RCC 7860 (cell line): ENCODE measurements around the gene PLAC8L1.
"Not testable (repeated sequence)": the region's sequence is repeated elsewhere in the genome, so short reads cannot be mapped to it uniquely, and the experiment has no call there.

Experiments used
- DNase-seq: peaks from one replicate; pipeline ENCODE4 v3.0.0-alpha.2; 2015; ENCODE audit warnings: low spot score
- FAIRE-seq: peaks from 2 replicates; lab custom pipeline; 2012; peaks lifted over from hg19 to GRCh38; lab: Jason Lieb, UNC

The PLAC8L1 gene, protein sequence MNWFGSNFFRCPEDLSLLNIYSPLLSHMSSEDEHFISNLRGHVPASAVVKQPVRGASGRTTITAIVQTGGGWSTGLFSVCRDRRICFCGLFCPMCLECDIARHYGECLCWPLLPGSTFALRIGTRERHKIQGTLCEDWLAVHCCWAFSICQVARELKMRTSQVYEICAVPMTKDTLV

DNA sequence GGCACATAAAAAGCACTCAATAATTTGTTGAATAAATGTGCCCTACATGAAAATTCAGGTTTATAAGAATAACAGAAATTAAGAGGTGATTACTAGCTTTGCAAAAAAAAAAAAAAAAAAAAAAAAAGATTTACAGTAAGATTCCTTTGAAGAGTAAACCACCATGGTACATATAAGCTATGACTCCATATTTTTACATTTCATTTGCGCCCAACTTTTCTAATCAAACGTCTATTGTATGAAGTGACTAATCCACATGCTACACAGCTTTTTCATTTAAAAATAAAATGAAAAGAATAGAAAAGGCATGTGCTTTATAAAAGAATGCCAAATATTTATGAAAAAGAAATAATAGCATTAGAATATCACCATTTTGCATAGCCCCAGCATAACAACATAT is at the start of gene PLAC8L1:
Gene PLAC8L1, minus strand, starts transcription at position 101 of the 400 bp plus-strand sequence. CDS start 1,266 bp downstream, outside the sequence.
- FAIRE-seq: no peak
- no peak for DNase-seq

DNA sequence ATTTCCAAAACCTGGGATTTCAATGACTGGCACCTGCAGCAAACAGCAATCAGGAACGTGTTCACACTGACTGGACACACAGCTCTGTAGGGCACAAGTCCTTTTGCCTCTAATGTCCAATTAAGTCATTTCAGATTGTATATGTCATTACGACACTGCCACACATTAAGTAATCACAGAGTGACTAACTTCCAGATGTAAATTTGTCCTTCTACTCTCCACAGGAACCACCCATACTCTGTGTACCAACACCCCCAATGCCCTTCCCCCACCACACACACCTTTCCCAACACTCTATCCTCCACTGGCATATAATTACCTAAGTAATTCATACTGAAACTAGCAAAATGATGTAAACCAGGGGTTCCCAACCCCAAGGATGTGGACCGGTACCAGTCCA is 46.6 kb upstream of the PLAC8L1 start:
- FAIRE-seq: no peak
- DNase-seq: no peak

DNA sequence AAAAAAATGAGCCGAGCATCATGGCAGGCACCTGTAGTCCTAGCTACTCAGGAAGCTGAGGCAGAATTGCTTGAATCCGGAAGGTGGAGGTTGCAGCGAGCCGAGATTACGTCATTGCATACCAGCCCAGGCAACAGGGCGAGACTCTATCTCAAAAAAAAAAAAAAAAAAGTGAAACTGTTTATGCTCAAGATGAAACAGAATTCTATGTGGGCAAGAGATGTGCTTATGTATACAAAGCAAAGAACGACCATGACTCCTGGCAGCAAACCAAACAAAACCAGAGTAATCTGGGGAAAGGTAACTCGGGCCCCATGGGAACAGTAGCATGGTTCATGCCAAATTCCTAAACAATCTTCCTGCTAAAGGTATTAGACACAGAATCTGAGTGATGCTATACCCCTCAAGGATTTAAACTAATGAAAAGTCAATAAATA is 32.6 kb upstream of the PLAC8L1 start:
- no peak for FAIRE-seq
- DNase-seq: no peak

DNA sequence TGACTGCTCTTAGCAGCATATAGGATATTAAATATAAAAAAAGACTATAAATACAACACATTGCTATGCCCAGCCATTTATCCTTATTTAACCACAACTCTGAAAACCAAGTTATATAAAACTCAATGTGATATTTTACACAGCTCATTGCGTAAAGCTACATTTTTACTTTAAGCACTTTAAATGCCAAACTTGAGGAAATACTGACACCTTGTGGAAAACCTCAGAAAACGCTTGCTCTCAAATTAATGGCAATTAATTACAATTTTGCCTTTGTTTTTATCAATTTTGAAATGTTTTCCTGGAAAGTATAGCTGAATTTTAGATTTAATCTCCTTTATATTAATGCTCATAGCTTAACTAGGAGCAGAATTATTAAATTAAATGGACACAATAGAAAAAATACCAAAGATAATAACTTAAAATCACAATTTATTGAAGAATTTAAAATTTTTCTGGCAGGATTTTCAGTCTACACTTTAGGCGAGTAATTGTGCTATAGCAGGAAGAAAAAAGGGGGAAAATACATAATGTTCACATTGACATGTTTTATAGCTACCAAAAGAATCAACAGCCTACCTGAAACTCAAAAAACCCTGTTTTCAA is 25.2 kb upstream of the PLAC8L1 start:
- FAIRE-seq: peak; percentile 62
- no peak for DNase-seq

DNA sequence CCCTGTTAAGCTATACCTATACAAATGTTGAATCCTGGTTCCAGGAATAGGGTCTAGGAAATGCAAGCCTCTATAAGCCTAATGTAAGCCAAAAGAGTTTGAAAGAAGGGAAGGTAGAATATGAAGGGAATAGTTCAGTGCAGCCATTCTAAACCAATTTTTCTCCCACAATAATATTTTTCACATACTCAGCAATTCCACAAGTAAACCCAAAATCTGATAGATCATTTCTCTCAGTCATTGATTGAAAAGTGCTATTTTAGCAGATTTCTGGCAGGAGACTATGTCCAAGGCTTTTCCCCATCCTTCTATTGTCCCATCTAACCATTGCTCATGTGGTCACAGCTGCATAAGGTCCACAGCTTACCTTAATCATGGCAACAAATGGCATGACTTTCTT is 20.7 kb upstream of the PLAC8L1 start:
- DNase-seq: no peak
- FAIRE-seq: no peak

DNA sequence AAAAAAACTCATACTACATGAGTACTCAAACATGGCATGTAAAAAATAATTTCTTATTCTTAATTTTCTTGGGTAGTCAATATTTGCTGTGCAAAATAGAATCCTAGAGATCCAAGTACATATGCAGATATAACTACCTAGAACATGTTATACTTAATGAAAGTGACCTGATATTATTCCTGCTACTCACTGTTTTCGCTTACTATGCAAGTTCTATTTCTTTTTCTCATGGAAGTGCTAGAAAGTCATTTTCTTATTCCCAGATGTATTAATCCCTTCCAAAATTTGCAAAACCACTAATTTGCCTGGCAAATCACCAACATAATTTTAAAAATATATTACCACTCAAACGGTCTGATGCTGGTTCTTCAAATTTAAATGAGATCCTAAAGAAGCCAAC is 19.2 kb upstream of the PLAC8L1 start:
- FAIRE-seq: no peak
- no peak for DNase-seq

DNA sequence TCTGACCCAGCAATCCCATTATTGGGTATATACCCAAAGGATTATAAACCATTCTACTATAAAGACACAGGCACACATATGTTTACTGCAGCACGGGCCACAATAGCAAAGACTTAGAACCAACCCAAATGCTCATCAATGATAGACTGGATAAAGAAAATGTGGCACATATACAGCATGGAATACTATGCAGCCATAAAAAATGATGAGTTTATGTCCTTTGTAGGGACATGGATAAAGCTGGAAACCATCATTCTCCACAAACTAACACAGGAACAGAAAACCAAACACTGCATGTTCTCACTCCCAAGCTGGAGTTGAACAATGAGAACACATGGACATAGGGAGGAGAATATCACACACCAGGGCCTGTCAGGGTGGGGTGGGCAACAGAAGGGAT is 16.1 kb upstream of the PLAC8L1 start:
- not testable (repeated sequence) for FAIRE-seq, DNase-seq

DNA sequence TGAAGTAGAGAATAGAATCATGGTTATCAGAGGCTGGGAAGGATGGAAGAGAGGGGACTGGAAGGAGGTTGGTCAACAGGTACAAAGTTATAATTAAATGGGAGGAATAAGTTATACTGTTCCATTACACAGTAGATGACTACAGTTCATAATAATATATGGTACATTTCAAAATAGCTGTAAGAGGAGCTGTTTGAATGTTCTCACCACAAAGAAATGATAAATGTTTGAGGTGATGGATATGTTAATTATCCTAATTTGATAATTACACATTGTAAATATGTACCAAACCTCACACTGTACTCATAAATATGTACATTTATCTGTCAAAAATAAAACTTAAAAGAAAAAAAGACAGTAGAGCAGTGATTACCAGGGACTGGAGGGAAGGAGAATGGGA is 12.9 kb upstream of the PLAC8L1 start:
- no peak for DNase-seq
- FAIRE-seq: no peak

DNA sequence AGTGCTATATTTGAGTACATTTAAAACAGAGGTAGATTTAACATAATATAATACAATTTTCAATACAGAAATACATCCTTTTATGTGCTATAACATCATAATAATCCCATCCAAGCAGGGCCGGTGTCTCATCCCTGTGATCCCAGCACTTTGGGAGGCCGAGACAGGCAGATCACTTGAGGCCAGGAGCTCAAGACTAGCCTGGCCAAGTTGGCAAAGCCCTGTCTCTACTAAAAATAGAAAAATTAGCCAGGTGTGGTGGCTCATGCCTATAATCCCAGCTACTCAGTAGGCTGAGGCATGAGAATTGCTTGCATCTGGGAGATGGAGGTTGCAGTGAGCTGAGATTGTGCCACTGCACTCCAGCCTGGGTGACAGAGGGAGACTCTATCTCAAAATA is 11.8 kb upstream of the PLAC8L1 start:
- not testable (repeated sequence) for DNase-seq, FAIRE-seq

DNA sequence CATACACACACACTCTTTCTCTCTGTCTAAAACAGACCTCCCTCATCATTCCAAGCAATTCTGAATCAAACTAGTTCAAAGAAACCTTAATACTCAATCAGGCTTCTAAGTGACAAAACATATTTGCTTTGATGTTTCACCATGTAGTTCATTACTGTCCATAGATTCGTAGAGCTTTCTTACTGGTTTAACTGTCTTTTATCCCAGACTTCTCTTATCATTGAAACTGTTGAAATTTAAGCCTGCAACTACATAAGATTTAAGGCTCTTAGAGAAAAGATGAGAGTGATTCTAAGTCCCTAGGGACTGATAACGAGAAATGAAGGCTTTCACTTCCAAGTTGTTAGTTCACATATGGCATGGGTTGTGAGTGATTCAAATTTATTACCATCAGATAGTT is 11.0 kb upstream of the PLAC8L1 start:
- FAIRE-seq (no peak), DNase-seq (no peak)

DNA sequence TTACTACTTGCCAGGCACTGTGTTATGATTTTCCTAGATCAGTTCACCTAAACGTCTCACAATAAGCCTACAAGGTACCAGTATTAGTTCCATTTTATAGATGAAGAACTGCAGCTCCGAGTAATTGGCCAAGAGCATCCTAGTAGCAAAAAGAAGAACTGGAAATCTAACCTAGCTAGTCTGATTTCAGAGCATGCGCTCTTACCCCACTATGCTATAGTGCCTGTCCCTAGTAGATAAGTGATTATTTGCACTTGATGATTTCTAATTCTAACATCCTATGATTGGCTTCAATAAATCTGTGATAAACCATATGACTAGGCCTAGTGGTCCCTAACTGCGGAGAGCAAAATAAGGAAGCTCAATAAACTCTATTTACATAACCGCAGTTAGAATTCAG is 7.1 kb upstream of the PLAC8L1 start:
- DNase-seq (no peak), FAIRE-seq (no peak)

DNA sequence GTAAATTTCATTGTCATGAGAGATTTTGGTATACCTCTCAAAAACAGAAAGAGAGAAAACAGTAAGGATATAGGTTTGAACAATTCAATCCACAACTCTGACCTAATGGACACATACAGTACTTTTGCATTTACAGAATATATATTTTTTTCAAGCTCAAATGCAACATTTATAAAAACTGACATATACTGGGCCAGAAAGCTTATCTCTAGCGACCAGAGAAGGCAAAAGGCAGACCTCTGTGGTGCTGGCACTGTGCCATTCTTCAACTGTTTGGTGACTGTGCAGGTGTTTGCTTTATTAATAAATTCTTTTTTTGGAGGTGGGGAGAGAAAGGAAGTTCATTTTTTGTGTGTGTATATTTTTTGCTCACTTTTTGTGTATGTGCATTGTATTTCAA is 6.0 kb upstream of the PLAC8L1 start:
- no peak for DNase-seq
- no peak for FAIRE-seq

DNA sequence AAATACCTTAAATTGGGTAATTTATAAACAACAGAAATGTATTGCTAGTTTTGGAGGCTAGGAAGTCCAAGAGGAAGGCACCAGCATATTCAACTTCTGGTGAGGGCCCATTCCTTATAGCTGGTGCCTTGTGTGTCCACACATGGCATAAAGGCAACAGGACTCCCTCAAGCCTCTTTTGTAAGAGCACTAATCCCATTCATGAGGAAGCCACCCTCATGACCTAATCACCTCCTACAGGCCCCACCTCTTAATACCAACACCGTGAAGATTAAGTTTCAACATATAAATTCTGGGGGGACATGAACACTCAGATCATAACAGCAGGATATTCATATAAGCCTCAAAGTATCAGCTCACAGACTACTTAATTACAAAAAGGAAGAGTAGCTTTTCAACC is 4.0 kb upstream of the PLAC8L1 start:
- no peak for FAIRE-seq

DNA sequence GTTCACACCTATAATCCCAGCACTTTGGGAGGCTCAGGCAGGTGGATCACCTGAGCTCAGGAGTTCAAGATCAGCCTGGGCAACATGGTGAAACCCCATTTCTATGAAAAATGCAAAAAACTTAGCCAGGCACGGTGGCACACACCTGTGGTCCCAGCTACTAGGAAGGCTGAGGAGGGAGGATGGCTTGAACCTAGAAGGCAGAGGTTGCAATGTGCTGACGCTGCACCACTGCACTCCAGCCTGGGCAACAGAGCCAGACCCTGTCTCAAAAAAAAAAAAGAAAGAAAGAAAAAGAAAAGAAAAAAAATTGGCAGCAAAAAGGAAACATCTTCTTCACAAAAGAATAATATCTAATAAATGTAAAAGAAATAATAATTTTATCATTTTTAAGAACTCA is 3.5 kb upstream of the PLAC8L1 start:
- not testable (repeated sequence) for FAIRE-seq, DNase-seq

More for the DNA sequence above, 4.0 kb upstream of the PLAC8L1 start:
- DNase-seq: no peak

DNA sequence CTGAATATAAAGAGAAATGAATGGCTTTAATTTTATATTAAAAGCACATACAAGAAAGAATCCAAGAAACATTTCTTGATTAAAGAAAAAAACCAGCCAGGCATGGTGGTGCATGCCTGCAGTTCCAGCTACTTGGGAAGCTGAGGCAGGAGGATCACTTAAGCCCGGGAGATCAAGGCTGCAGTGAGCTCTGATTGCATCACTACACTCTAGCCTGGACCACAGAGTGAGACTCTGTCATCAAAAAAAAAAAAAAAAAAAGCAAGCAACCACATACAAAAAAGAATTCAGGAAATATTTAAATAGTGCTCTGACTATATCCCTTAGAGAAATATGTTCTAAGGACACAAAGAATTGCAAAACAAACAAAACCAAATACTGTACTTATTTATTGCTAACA is 2.5 kb upstream of the PLAC8L1 start:
- no peak for DNase-seq
- no peak for FAIRE-seq

DNA sequence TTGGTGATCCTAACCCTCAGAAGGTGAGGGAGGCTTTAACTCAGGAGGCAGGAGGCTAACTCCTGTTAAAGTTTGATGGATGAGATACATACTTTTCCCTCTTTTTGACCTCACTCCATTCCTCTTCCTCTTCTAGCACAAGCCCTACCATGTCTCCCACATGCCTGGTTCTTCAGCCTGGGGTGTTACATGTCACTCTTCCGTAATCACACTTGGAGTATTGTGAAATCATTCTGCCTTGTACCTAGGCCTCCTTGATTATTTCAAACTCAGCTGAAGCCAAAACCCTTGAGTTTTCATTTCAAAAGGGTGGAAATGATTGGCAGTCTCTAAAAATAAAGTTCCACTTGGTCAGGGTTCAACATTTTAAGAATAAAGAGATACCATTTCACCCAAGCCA is 1.8 kb downstream of the PLAC8L1 start:
- DNase-seq: no peak
- no peak for FAIRE-seq

DNA sequence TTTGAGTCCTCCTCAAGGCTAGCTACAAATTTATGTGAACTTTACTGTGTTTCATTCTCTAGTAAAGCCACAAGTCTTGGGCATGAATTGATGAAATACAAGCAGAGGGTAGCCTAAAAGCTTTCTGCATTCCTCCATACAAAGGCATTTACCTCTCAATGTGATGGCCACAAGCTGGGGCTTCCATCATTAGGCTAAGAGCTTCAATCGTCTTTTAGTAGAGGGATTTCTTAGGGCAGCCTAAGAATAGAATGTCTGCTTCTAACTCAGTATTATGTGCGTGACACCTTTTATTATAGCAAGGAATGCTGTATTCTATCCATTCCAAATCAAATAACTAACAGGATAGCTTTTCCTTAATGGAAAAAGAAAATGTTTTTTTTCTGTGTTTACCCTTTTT is 3.7 kb downstream of the PLAC8L1 start:
- FAIRE-seq: no peak
- no peak for DNase-seq

DNA sequence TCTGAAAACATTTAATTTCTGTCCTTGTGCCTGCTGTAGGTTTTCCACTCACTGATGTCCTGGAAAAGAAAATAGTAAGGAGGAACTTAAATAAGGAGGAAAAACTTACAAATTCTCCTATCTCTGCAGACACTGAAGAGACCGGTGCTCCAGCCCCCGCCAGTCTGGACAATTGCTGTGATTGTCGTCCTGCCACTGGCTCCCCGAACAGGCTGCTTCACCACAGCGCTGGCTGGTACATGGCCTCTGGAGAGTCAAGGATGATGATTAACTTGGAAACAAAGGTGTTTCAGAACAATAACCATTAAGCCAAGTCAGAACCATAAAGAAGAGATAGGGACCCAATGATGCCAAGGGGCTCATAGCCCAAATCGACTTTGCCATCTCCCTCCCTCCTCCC is 7.3 kb downstream of the PLAC8L1 start:
- no peak for FAIRE-seq
- DNase-seq: no peak

DNA sequence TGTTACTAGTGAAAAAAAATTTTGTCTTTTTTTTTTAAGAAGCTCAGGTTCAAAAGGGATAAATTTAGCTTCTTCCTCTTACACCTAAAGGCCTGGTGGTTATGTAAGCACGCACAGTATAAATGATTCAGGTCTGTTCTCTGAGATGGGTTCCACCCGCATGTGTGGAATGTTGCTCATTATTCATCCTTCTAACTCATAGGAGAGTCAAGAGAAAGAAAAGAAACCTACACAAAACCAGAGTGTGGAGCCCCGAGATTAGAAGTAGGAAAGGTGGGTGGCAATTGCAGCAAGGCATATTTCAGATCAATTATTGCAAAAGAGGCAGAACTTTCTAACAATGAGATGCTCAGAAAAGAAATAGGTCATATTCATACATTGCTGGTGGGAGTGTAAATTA is 13.5 kb downstream of the PLAC8L1 start:
- DNase-seq (no peak), FAIRE-seq (no peak)

DNA sequence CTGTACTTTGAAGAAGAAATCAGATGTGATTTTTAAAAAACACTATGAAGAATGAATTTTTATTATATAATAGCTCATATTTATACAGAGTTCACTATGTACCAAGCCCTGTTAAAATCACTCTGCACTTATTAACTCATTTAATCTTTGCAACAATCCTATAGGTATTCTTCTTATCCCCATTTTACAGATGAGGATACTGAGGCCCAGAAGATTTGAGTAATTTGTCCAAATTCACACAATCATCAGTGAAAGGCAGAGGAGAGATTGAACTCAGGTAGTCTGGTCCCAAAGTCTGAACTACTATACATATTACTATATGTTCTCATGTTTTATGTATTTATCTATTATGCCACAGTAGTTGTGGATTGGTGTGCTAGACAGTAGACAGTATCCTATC is 16.1 kb downstream of the PLAC8L1 start:
- FAIRE-seq: no peak
- DNase-seq: no peak

DNA sequence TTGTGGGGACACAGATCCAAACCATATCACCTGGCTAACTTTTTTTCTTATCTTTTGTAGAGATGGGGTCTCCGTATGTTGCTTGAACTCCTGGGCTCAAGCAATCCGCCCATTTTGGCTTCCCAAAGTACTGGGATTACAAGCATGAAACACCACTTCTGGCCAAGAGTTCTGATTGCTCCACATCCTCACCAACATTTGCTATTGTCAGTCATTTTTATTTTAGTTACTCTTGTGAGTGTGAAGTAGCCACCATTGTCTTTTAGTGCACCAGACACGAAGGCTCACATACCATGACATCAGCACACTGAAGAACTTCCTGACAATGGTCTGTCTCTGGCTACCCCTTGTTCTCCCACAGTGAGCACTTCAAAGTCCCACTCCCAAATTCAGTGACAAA is 17.3 kb downstream of the PLAC8L1 start:
- DNase-seq (no peak), FAIRE-seq (no peak)

DNA sequence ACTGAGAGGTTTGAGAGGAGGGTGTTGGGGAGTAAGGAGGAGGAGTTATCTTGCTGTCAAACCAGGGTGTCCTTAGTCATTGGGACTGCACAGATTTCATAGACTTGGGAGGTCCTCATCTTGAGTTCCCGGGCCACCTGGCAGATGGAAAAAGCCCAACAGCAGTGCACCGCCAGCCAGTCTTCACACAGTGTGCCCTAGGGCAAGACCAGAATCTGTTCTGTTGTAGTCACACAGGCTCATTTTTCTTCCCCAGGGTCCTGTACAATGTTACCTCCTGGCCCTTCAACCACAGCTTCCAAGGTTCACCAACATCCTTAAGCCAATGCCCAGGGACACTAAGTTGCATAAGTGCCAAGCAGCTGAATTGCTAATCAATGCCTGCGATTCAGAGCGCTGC is 21.0 kb downstream of the PLAC8L1 start:
- FAIRE-seq (no peak), DNase-seq (no peak)

DNA sequence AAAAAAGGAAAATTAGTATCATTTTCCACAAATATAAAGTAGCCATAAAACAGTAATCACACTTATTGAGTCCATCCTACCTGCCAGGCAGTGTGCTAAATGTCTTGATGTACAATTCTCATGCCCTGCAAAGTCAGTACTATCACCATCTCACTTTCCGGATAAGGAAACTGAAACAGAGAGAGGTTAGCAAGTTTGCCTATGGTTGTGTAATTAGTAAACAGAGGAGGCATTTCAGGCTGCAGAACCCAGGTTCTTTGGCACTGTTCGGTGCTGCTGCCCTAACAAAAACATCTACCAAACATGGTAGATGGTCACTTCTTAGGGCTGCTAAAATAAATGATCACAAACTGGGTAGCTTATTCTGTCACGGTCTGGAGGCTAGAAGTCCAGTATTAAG is 22.6 kb downstream of the PLAC8L1 start:
- FAIRE-seq (no peak), DNase-seq (no peak)
